Upper lobe of left lung (tissue), 6 donors: ENCODE measurements around the gene ADSS1. TPM values are rescaled to one million over a fixed set of nuclear protein-coding genes. Genes with fewer than 3 reads are reported as not detected.
A peak's percentile ranks its signal among the peaks of the same experiment; 100 is the strongest.
"Not testable (repeated sequence)": the region's sequence is repeated elsewhere in the genome, so short reads cannot be mapped to it uniquely, and the experiment has no call there.

Experiments used
- ATAC-seq, 2 donors: fragments of 200-7000 bp; cut with Tn5 transposase; one replicate each; pipeline ENCODE4 v1.9.1; 2022; ENCODE audit warnings: mild to moderate bottlenecking in 2 of 2, moderate library complexity in 2 of 2; ENCODE audit not compliant: low FRiP score in 2 of 2
- DNase-seq, 2 donors: peaks; one replicate each; pipeline ENCODE4 v3.0.0-alpha.2; 2019 to 2020
- H3K27ac ChIP-seq, 4 donors: fragments of 200-600 bp; sonication (generic); one replicate each; pipeline ENCODE4 v1.5.1; 2016 to 2019
- H3K27me3 ChIP-seq, 4 donors: fragments of 200-600 bp; sonication (generic); one replicate each; pipeline ENCODE4 v1.5.1; 2017 to 2019
- H3K36me3 ChIP-seq, 4 donors: fragments of 200-600 bp; sonication (generic); one replicate each; pipeline ENCODE4 v1.5.1; 2016 to 2019
- H3K4me1 ChIP-seq, 4 donors: fragments of 200-600 bp; sonication (generic); one replicate each; pipeline ENCODE4 v1.5.1; 2018 to 2019
- H3K4me3 ChIP-seq, 4 donors: fragments of 200-600 bp; sonication (generic); one replicate each; pipeline ENCODE4 v1.5.1; 2017 to 2019; ENCODE audit warnings: mild to moderate bottlenecking in 2 of 4, moderate library complexity in 1 of 4
- H3K9me3 ChIP-seq, 4 donors: fragments of 200-600 bp; sonication (generic); one replicate each; pipeline ENCODE4 v1.5.1; 2018 to 2019
- CTCF ChIP-seq, 6 experiments: fragments of 450-650 bp in 4 of 6; fragments of 200-600 bp in 2 of 6; sonication (generic) in 2 of 6; IDR thresholded peaks; one replicate each; pipeline ENCODE4 v1.5.1; 2016 to 2019; ENCODE audit warnings: antibody characterized with exemption in 6 of 6
- EP300 ChIP-seq, 4 donors: sonication (generic); formaldehyde crosslinking; IDR thresholded peaks; one replicate each; pipeline ENCODE4 v1.5.1; 2017; ENCODE audit warnings: antibody characterized with exemption in 4 of 4, control low read depth in 2 of 4
- POLR2A ChIP-seq, 4 donors: fragments of 450-650 bp; IDR thresholded peaks; one replicate each; pipeline ENCODE4 v1.5.1; 2016 to 2017; ENCODE audit warnings: antibody characterized with exemption in 4 of 4, mild to moderate bottlenecking in 2 of 4
- POLR2AphosphoS5 ChIP-seq, 2 donors: sonication (generic); formaldehyde crosslinking; IDR thresholded peaks; one replicate each; pipeline ENCODE4 v1.5.1; 2017; ENCODE audit warnings: antibody characterized with exemption in 2 of 2
- WGBS, 2 donors: methylation state at CpG; one replicate each; pipeline ENCODE4 v1.1.5; 2017 to 2018; 5-methylcytosine and 5-hydroxymethylcytosine counted together
- total RNA-seq, 6 donors: library from RNA; depleted of rRNA in 4 of 6; stranded (reverse); fragments of >200 nt in 4 of 6; gene quantifications; one replicate each; pipeline versions ENCODE4 v1.1.0 to v1.2.1, GENCODE V29; 2016 to 2021
- donor health status: DM: no; HTN: no; CAD: no; lungs with moderate emphysema.
- donor health status: DM: no; HTN: yes; CAD: no; lungs with severe emphysema.

Gene ADSS1
- total RNA-seq, 6 donors from 2014 or later, result 4.9 to 34.6 (median 6.2) TPM

GRCh38 chr14:104726600-104727451 lies 2.8 kb downstream of the ADSS1 start:
- no peak overlapping the region for H3K4me3 ChIP-seq
- no peak overlapping the region for H3K27ac ChIP-seq
- H3K9me3 ChIP-seq, result no peaks in the 10 kb centered on the region
- DNase-seq, result peak in 1 of 2 donors; percentile 62
- TF ChIP-seq CTCF (IDR thresholded peaks at IDR 0.05) (no peak), POLR2AphosphoS5 (IDR thresholded peaks at IDR 0.05) (no peak), POLR2A (IDR thresholded peaks at IDR 0.05) (no peak), EP300 (IDR thresholded peaks at IDR 0.05) (no peak)
- no peaks in the 10 kb centered on the region for H3K36me3 ChIP-seq
- 82 to 88% methylated on average over 11 to 19 of the region's 21 CpGs for WGBS, 2 donors
- peaks cover 17 to 36% (median 22%) of the 10 kb centered on the region in 4 donors for H3K4me1 ChIP-seq
- no peak for ATAC-seq
- no peaks in the 10 kb centered on the region for H3K27me3 ChIP-seq

GRCh38 chr14:104728631-104729030 lies 4.6 kb downstream of the ADSS1 start:
- Histone ChIP-seq H3K9me3 (no peaks in the 10 kb centered on the region), H3K4me1 (peaks cover 16 to 28% (median 25%) of the 10 kb centered on the region in 4 donors), H3K36me3 (no peaks in the 10 kb centered on the region), H3K4me3 (no peak overlapping the region), H3K27ac (no peak overlapping the region), H3K27me3 (no peaks in the 10 kb centered on the region)
- ATAC-seq (no peak), DNase-seq (peak in 1 of 2 donors; percentile 78)
- 91 to 93% methylated on average over 16 to 17 of the region's 17 CpGs for WGBS, 2 donors
- no peak for TF ChIP-seq POLR2A (IDR thresholded peaks at IDR 0.05)
- no peak for TF ChIP-seq POLR2AphosphoS5 (IDR thresholded peaks at IDR 0.05)
- no peak for TF ChIP-seq EP300 (IDR thresholded peaks at IDR 0.05)
- TF ChIP-seq CTCF (IDR thresholded peaks at IDR 0.05), result no peak

- not testable (repeated sequence) for H3K36me3 ChIP-seq, H3K27ac ChIP-seq, H3K27me3 ChIP-seq, ATAC-seq, H3K4me3 ChIP-seq, H3K9me3 ChIP-seq
- peaks cover 14 to 23% (median 22%) of the 10 kb centered on the region in 4 donors for H3K4me1 ChIP-seq
- 90% methylated on average over 20 to 21 of the region's 73 CpGs for WGBS, 2 donors
- peak in 1 of 2 donors; percentile 62 for DNase-seq
Observed at GRCh38 chr14:104729176-104729834, 5.3 kb downstream of the ADSS1 start.

- Histone ChIP-seq H3K9me3 (no peaks in the 10 kb centered on the region), H3K36me3 (no peaks in the 10 kb centered on the region), H3K27ac (no peak overlapping the region), H3K4me3 (no peak overlapping the region), H3K4me1 (peaks cover 10 to 19% (median 18%) of the 10 kb centered on the region in 4 donors), H3K27me3 (no peaks in the 10 kb centered on the region)
- ATAC-seq (no peak), DNase-seq (peak in 1 of 2 donors; percentile 47)
- 90 to 92% methylated on average over 12 to 16 of the region's 16 CpGs for WGBS, 2 donors
- no peak for TF ChIP-seq POLR2A (IDR thresholded peaks at IDR 0.05)
- TF ChIP-seq CTCF (IDR thresholded peaks at IDR 0.05), result no peak
- TF ChIP-seq EP300 (IDR thresholded peaks at IDR 0.05), result no peak
- no peak for TF ChIP-seq POLR2AphosphoS5 (IDR thresholded peaks at IDR 0.05)
Observed at GRCh38 chr14:104729835-104730181, 5.8 kb downstream of the ADSS1 start.

- H3K27me3 ChIP-seq, result no peaks in the 10 kb centered on the region
- H3K9me3 ChIP-seq, result no peaks in the 10 kb centered on the region
- H3K36me3 ChIP-seq, result no peaks in the 10 kb centered on the region
- 81 to 86% methylated on average over 5 of the region's 5 CpGs for WGBS, 2 donors
- ATAC-seq (no peak), DNase-seq (peak in 1 of 2 donors; percentile 36)
- TF ChIP-seq POLR2AphosphoS5 (IDR thresholded peaks at IDR 0.05), result no peak
- TF ChIP-seq POLR2A (IDR thresholded peaks at IDR 0.05), result no peak
- TF ChIP-seq CTCF (IDR thresholded peaks at IDR 0.05), result no peak
- no peak for TF ChIP-seq EP300 (IDR thresholded peaks at IDR 0.05)
- H3K4me3 ChIP-seq, result no peak overlapping the region
- H3K4me1 ChIP-seq, result peaks cover 13 to 20% (median 16%) of the 10 kb centered on the region in 4 donors
- H3K27ac ChIP-seq, result no peak overlapping the region
Observed at GRCh38 chr14:104730487-104730886, 6.5 kb downstream of the ADSS1 start.
